22Rv1 (cell line): ENCODE measurements around the gene TAF4B.

ENCODE experiments used
- CTCF ChIP-seq: fragments of 450-650 bp; IDR thresholded peaks from 2 replicates; pipeline ENCODE4 v1.5.1; 2017; ENCODE audit warnings: mild to moderate bottlenecking
- ZFX ChIP-seq: fragments of 450-650 bp; IDR thresholded peaks from 2 replicates; pipeline ENCODE4 v1.6.1; 2017; ENCODE audit warnings: antibody characterized with exemption, borderline replicate concordance

GRCh38 chr18:26262156-26262555 is 35.9 kb downstream of the TAF4B start:
- TF ChIP-seq CTCF: no peak
- TF ChIP-seq ZFX: no peak
